HT-29 (cell line): ENCODE results near the gene GNRH2. TPM values are rescaled to one million over a fixed set of nuclear protein-coding genes. Genes with fewer than 3 reads are reported as not detected.
"Not testable (repeated sequence)": the region's sequence is repeated elsewhere in the genome, so short reads cannot be mapped to it uniquely, and the experiment has no call there.

Source experiments
- DNase-seq: peaks from one replicate; pipeline ENCODE4 v3.0.0-alpha.2; 2015; ENCODE audit warnings: low spot score
- total RNA-seq: library from RNA; depleted of rRNA; stranded (reverse); fragments of >200 nt; shearing (Covaris generic); gene quantifications from 2 replicates; pipeline ENCODE4 v1.2.3, GENCODE V29; 2014; rRNA removed

The GNRH2 gene, protein sequence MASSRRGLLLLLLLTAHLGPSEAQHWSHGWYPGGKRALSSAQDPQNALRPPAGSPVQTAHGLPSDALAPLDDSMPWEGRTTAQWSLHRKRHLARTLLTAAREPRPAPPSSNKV
- not detected in 2 replicates for total RNA-seq

DNA sequence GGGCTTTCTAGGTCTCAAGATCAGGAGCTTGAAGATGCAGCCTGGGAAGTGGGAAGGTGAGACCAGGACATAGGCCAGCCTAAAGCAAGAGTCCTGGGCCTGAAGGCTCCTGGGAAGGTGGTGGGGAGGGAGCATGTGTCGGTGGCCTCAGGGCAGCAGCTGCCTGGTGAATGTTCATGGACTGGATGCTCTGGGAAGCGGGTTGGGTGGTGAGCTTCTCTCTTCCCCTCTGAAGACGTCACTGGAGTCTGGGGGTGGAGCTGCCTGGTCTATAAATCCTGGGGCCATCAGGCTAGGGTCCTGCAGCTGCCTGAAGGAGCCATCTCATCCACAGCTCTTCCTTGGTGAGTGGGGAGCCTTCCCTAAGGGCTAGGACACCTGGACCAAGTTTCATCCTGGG is at the start of gene GNRH2:
TSS of gene GNRH2 (plus strand) at position 301 of the 400 bp plus-strand sequence. CDS start 793 bp downstream, outside the sequence.
- DNase-seq, result no peak

DNA sequence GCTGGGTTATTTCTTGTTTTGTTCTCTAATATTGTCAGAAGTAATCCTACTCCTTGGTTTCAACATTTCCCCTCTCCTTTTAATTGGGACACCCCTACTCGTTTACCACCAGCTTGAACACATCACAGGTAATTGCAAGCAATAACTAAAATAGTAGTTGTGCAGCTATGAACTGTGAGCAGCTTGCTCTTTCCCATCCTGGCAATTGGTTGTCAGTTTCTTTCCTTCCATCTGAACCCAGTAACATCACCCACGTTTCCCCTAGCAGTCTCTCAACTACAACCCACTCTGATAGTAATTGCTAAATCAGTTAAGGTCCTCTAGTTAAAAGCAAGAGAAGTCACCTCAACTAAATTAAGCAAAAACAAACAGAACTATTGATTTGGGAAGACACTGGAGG is 47.6 kb upstream of the GNRH2 start:
- DNase-seq, result no peak

DNA sequence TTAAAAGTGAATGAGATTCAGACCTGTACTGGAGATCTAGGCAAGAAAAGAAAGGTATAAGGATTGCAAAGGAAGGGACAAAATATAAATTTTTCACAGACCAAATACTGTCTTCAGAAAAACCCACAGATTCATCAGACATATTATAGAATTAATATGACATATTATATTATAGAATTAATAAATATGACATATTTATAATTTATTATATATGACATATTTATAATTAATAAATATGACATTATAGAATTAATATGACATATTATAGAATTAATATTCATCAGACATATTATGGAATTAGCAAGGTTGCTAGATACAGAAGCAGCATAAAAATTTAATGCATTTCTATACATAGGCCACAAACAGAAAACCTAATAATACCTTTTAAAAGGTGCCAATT is 44.7 kb upstream of the GNRH2 start:
- no peak for DNase-seq

DNA sequence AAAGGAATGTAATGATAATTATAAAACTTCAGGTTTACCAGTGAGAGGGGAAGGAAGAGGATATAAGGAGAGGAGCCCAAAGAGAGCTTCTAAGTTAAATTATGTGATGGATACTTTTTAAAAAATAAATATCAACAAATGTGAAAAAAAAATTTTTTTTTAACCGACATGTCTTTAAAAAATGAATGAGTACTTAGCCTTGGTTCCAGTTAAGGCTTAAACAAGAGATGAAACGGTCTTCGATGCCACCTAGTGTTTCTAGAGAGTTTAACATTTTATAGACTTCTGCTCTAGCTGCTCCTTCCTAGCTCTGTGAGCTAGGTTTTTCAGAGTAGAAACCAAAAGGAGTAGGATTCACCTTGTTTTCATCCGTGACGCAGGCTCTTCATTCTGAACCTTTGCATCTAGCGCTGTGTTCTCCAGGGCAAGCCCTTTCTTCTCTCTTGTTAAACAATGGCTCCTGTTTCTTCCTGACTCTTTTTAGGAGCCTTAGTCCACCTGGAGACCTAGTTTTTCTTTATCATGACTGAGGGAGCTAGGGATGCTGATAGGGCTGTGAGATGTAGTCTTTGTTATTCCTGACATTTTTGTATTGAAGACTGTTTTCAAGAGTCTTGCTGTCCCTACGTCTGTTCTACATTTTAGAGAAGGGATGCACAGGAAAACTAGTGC is 42.4 kb upstream of the GNRH2 start:
- peak; percentile 77 for DNase-seq

DNA sequence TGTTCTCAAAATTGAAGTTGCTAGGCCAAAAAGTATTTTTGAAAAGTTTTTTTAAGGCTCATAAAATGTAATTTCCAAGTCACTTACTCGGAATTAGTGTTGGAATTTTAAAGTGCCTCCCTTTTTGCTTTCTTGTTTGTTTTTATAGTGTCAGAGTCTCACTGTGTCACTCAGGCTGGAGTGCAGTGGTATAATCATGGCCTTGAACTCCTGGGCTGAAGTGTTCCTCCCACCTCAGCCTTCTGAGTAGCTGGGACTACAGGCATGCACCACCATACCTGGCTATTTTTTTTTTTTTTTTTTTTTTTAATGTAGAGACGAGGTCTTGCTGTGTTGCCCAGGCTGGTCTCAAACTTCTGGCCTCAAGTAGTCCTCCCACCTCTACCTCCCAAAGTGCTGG is 40.0 kb upstream of the GNRH2 start:
- DNase-seq, result no peak

DNA sequence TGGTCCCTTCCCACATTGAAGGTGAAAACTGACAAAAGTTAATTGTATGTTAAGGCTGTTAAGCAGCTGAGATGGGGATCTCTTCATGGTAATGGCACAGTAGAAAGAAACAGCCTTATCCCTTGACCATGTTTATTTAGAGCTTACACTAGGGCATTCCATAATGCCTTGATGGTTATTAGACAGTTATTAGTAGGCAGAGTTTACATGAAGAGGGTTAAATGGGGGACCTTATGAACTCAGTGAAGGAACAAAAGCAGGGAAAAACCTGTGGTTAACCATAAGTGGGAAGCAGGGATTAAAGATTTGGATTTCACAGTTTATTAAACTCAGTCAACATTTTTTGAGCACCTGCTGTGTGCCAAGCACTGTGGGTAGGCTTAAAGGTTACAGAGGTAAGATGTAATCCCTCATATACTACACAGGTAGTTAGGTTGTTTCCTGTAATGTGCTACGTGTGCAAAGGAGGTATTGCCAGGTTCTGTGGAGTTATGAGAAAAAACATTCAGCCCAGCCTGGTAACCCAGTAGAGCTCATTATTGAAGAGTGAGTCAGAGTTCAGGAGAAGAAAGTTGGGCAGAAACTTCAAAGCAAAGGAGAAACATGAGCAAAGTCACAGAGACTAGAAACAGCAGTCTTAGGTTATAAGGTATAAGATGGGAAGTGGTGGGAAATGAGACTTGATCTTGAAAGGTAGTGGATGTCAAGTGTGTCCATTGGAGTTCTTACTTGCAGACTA is 32.3 kb upstream of the GNRH2 start:
- DNase-seq, result no peak

DNA sequence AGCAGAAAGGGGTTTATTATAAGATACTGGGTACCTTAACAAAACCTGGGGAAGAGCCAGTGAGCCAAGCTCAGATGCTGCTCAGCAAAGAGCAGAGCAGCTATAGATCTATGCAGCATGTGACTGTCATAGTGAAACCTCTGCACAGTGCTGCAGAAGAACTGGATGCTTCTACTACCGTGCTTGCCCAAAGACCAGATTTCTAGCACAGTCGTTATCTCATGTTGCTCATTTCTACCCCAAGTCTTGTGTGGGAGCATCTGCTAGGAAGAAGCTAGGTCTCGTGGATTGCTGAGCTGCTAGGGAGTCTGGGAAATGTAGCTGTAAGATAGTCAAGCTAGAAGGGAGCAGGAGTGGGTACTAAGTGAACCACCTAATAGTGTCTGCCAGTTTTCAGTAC is 31.7 kb upstream of the GNRH2 start:
- no peak for DNase-seq

DNA sequence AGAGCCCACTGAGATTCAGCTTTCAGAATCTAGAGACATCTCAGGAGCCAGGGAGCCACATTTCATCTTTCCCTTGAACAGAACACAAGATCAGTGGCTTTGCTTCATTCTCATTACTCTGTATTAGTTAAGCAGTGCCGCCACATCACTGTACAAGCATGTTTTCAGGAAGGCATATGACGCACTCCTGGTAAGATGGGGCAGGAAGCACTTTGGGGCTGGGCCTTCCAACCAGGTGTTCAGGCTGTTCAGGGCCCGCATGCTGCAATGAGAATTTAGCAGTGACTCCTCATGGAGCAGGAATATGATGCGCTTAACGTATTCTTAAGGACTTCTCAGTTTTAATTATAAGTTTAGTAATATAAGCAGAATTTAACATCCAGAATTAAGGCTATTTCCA is 29.7 kb upstream of the GNRH2 start:
- DNase-seq, result no peak

DNA sequence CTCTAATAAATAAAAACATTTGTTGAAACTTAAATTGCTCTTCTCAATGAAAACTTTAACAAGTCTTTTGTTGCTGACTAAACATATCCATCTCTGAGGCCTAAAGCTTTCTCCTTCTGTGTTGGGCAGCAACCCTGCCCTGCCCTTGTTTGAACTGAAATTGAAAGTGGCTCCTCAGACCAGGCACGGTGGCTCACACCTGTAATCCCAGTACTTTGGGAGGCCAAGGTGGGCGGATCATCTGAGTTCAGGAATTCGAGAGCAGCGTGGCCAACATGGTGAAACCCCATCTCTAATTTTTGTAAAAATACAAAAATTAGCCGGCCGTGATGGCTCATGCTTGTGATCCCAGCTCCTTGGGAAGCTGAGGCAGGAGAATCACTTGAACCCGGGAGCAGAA is 29.2 kb upstream of the GNRH2 start:
- DNase-seq, result no peak

DNA sequence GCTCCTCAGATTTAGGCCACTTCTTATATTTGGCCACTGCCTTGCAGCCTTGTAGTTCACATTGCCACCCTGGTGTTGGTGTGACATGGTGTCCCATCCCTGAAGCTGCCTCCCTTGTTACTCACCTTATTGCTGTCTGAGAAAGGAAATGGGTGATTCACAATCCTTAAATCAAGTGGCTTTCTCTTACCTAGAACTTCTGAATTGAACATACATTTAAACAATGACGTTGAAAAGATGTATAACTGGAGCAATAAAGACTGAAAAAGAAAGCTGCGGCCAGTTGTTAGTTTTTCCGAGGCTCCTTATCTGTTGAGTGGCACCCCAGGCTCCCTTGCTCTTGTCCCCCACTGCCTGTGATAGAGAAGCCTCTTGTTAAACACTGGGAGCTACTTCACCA is 28.8 kb upstream of the GNRH2 start:
- DNase-seq, result no peak

DNA sequence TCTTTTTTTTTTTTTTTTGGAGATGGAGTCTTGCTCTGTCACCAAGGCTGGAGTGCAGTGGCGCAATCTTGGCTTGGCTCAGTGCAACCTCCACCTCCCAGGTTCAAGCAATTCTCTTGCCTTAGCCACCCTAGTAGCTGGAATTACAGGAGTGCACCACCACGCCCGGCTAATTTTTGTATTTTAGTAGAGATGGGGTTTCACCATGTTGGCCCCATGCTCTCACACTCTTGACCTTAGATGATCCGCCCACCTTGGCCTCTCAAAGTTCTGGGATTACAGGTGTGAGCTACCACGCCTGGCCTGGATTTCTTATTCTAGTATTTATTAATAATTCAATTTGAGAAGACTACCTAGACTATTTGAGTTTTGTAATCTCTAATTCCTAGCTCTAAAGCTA is 28.1 kb upstream of the GNRH2 start:
- DNase-seq, result not testable (repeated sequence)

DNA sequence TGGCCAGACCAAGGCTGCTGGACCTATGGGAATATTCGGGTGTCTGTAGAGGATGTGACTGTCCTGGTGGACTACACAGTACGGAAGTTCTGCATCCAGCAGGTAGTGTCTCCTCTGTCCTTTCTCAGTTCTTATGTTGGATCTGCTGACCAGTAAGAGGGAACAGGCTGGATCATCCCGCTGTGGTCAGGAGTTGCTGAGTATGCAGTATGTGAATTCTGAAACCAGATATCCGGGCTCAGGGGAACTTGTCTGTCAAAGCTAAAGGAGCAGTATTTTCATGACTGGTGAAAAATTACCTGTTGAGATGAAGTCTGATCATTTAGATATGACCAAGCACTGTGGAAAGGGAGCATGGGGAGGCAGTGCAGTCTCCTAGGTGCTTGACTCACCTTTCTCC is 22.1 kb upstream of the GNRH2 start:
- DNase-seq, result no peak

DNA sequence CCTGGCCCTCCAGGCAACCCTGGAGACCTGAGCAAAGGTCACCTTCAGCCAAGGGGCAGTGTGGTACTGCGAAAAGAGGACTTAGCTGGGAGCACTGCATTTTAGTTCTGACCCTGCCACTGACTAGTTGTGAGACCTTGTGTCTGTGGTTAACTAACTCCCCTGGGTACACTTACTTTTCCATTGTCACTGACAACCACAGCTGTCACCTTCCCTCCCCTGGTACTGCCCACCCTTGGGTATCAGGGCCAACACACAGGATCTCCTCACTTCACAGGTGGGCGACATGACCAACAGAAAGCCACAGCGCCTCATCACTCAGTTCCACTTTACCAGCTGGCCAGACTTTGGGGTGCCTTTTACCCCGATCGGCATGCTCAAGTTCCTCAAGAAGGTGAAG is 21.6 kb upstream of the GNRH2 start:
- no peak for DNase-seq

DNA sequence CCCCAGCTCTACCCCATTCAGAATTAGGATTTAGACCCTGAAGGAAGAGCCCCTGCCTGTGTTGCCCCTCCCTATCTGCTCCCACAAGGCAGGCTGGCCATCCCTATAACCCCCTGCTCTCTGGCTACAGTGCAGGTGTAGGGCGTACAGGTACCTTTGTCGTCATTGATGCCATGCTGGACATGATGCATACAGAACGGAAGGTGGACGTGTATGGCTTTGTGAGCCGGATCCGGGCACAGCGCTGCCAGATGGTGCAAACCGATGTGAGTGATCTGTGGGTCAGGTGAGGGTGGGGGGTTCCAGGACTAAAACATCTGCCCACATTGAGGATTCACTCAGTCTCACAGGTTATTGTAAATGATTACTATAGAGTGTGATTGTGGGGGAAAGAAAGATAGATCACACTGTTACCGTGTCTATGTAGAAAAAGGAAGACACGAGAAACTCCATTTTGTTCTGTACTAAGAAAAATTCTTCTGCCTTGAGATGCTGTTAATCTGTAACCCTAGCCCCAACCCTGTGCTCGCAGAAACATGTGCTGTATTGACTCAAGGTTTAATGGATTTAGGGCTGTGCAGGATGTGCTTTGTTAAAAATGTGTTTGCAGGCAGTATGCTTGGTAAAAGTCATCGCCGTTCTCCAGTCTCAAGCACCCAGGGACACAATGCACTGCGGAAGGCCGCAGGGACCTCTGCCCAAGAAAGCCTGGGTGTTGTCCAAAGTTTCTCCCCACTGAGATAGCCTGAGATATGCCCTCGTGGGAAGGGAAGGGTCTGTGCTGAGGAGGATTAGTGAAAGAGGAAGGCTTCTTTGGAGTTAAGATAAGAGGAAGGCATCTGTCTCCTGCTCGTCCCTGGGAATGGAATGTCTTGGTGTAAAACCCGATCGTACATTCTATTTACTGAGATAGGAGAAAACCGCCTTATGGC is 20.6 kb upstream of the GNRH2 start:
- not testable (repeated sequence) for DNase-seq

DNA sequence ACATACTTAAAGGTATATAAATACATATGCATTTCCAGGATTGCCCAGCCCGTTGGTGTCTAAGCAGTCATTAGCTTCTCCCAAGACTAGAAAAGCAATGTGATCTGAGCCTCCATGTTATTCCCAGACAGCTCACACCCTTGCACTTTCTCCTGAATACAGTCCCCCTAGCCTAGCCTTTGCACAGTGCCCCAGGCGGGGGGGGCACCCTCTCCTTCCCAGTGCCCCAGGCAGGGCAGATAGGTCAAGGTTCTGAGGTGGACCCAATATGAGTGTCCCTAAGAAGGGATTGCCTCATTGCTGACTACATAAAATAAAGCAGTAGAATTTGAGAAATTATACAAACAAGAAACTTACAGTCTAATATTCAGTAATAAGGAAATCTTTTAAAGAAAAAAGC is 15.4 kb upstream of the GNRH2 start:
- DNase-seq, result no peak

DNA sequence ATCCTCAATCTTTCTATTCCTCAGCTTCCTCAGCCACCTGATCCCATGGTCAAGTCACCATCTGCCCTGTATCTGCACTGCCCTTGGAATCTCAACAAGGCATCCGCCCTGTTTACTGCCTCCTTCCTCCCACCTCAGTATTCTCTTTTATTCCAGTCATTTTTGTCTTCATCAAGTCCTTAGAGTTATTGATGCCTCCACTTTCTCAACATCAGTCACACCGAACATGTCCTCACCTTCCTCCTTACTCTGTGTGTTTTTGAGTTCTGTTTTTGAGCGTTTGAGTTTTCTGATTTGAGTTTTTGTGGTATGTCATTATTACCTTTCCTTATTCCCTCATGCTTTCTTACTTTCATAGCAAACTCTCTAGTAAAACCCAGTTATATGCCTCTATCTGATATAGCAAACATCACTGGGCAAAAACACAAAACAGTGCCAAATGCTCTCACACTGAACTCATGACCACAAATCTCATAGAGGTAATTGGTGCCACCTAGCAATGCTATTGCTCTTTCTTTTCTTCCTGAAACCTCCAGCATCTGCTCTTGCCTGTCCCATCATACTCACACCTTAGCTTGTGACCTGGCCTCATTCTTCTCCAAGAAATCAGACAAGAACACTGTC is 11.8 kb upstream of the GNRH2 start:
- DNase-seq, result no peak

DNA sequence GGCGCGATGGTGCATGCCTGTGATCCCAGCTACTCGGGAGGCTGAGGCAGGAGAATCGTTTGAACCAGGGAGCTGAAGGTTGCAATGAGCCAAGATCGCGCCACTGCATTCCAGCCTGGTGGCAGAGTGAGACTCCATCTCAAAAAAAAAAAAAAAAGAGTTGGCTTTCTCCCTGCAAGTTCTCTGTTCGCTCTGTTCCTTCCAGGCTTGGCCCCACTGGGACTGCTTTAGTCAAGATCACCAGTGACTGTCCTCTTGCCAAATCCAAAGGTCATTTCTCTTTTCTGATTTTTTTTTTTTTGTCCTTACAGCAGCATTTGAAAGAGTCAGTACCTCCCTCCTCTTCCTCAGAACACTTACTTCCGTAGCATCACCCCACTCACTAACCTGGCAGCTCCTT is 10.8 kb upstream of the GNRH2 start:
- DNase-seq, result no peak

DNA sequence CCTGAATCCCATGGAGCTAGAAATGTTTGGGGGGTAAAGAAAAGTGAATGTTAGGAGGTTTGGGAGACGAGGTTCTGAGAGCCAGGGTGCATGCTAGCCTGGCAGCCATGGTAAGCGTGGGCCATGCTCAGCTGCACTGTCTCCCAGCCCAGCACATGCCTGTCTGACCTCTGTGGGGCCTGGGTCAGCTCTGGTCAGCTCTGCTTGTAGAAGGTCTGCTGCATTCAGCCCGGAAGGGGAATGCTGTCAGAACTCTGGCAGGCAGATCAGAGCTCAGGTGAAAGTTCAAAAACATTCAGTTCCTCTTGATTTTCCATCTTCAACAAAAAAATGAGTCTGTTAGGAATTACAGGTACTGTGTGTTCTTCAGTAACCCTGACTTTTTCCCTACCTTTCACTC is 5.8 kb upstream of the GNRH2 start:
- DNase-seq, result no peak

DNA sequence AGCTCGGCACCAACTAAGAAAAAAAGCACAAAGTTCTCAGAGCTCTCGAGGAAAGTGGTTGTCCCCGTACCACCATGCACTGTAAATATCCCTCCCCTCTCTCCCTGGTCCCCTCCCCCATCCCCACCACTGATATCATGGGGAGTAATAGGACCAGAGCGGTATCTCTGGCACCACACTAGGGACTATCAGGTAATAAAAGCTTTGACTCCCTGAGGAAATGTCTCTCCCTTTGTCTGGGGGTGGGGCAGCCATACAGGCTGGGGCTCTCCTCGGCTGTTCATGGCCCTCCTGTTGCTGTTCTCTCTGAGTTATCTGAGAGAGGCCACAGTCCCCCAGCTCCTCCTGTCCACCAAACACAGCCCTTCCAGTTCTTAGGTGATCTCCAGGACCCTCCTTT is 5.0 kb upstream of the GNRH2 start:
- DNase-seq, result no peak

DNA sequence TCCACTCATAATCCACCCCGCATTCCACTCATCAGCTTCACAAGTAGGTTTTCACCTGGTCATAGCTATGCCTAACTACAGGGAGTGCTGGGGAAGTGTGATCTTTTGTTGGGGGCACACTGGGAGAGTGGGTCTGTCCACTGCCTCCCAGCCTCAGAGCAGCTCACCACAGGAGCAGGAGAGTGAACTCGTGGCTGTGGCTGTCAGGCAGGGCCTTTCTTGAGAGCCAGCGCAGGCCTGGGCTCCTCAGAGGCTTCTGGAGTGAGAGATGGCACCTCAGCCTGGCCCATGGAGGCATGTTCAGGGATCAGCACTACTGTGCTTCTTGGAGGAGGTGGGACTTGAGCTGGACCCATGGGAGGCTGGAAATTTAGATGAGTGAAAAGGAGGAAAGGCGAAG is 4.0 kb upstream of the GNRH2 start:
- DNase-seq, result no peak

DNA sequence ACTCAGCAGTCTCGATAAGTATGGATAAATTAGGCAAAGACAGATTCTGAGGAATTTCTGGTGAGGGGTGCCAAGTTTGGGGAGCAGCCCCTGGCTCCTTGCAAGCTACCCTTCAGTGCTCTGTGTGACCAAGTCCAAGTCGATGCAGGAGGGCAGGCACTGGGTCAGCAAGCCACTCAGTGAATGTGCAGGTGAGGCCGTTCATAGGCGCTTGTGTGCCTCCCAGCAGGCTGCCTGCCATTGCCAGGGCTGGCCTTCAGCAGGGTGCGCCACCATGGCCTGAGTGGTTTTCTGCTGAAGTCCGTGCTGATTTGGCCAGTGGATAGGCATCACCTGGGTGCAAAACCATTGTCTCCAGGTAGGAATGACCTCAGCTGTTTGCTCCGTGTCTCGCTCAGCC is 3.3 kb upstream of the GNRH2 start:
- no peak for DNase-seq
